Natural killer cell (primary cell): ENCODE data around the gene ROM1. TPM values are rescaled to one million over a fixed set of nuclear protein-coding genes. Genes with fewer than 3 reads are reported as not detected.

ENCODE experiments used
- ATAC-seq, 3 donors: fragments of 150-1000 bp in 2 of 3; fragments of 200-7000 bp in 1 of 3; cut with Tn5 transposase; 1 replicate in 1 of 3; 2 replicates in 2 of 3; pipeline ENCODE4 v1.10.0; 2021; ENCODE audit warnings: mild to moderate bottlenecking in 2 of 3, moderate library complexity in 2 of 3
- DNase-seq, 2 donors: peaks; one replicate each; pipeline versions ENCODE4 v3.0.0 to v3.0.0-alpha.2; 2013 to 2021; ENCODE audit warnings: mixed read lengths in 1 of 2
- H3K27ac ChIP-seq: one replicate; pipeline ENCODE4 v1.5.1; 2013; ENCODE audit warnings: mild to moderate bottlenecking, low read length
- H3K27me3 ChIP-seq: one replicate; pipeline ENCODE4 v1.6.1; 2013; ENCODE audit warnings: low read length; ENCODE audit not compliant: control insufficient read depth, insufficient read depth
- H3K36me3 ChIP-seq: one replicate; pipeline ENCODE4 v1.6.1; 2013; ENCODE audit warnings: low read length; ENCODE audit not compliant: control insufficient read depth, insufficient read depth
- H3K4me1 ChIP-seq: one replicate; pipeline ENCODE4 v1.6.1; 2013; ENCODE audit warnings: low read length; ENCODE audit not compliant: control insufficient read depth, insufficient read depth
- H3K4me3 ChIP-seq: one replicate; pipeline ENCODE4 v1.5.1; 2013; ENCODE audit warnings: low read length
- H3K9me3 ChIP-seq: one replicate; pipeline ENCODE4 v1.6.1; 2013; ENCODE audit warnings: low read length; ENCODE audit not compliant: control insufficient read depth, insufficient read depth
- H3K27ac Mint-ChIP-seq, 2 donors: one replicate each; pipeline ENCODE4 v1.8.0; 2022; ENCODE audit warnings: mild to moderate bottlenecking in 2 of 2, mixed read lengths in 2 of 2, moderate library complexity in 1 of 2
- H3K27me3 Mint-ChIP-seq, 2 donors: one replicate each; pipeline ENCODE4 v1.8.0; 2022; ENCODE audit warnings: low read depth in 2 of 2, mixed read lengths in 2 of 2
- H3K36me3 Mint-ChIP-seq: one replicate; pipeline ENCODE4 v1.8.0; 2022; ENCODE audit warnings: mixed read lengths
- H3K4me1 Mint-ChIP-seq, 2 donors: one replicate each; pipeline ENCODE4 v1.8.0; 2022; ENCODE audit warnings: mixed read lengths in 2 of 2
- H3K4me3 Mint-ChIP-seq: one replicate; pipeline ENCODE4 v1.8.0; 2022; ENCODE audit warnings: mild to moderate bottlenecking, moderate library complexity, mixed read lengths
- H3K9me3 Mint-ChIP-seq, 2 donors: one replicate each; pipeline ENCODE4 v1.8.0; 2022; ENCODE audit warnings: mixed read lengths in 2 of 2
- WGBS: methylation state at CpG from one replicate; pipeline ENCODE4 v1.1.7; 2013; ENCODE audit warnings: missing lambda C conversion rate; ENCODE audit not compliant: insufficient coverage; 5-methylcytosine and 5-hydroxymethylcytosine counted together
- intact Hi-C: fragments of 100-400 bp; cut with micrococcal nuclease; formaldehyde crosslinking; loops from one replicate; pipeline ENCODE4 v1.14.2; 2022
- total RNA-seq, 4 donors: library from RNA; stranded (reverse); fragments of 120-200 nt in 1 of 4; gene quantifications; one replicate each; pipeline versions ENCODE4 v1.2.3 to v1.2.4, GENCODE V29; 2013 to 2022
- TF ChIP-seq, protein P1 (sequence below): fragments of 200-600 bp; IDR thresholded peaks from one replicate; pipeline ENCODE4 v1.8.0; 2022; ENCODE audit warnings: antibody characterized with exemption

Gene ROM1
- total RNA-seq, 3 donors from 2014 or later (not counting 1 experiment from before 2014, with no cell fraction given) = 2.6 to 6.9 (median 3.9) TPM

DNA sequence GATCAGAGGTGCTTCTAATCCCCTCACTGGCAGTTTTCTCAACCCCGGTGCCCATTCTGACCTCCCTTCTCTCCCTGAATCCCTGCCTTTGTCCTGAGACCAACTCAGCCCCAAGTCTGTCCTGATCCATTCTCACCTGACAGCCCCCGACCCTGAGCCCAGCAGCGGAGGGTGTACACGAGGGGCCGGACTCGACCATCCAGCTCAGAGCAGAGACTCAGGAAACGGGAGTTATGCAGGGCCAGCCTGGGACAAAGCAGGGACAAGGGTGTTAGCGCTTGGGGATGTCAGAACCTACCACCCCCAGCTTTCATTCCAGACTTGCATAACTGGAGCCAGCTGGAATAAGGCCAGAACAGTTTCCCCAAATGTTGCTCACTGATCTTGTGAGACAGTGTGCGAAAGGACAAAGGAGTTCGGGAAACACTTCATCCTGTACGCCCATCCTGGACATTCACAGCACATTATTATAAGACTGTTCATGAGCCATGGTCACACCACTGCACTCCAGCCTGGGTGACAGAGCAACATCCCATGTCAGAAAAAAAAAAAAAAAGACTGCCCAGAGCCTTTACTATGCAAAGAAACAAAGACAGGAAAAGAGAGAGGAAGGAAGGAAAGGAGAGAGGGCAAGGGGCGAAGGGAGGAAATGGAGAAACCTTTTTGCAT lies 35.9 kb upstream of the ROM1 start:
- no peaks in the 10 kb centered on the region for H3K27me3 Mint-ChIP-seq
- no peak overlapping the region for H3K4me3 Mint-ChIP-seq
- Histone ChIP-seq H3K36me3 (peaks cover 31% of the 10 kb centered on the region), H3K9me3 (no peaks in the 10 kb centered on the region), H3K27ac (no peak overlapping the region), H3K27me3 (no peaks in the 10 kb centered on the region), H3K4me1 (peaks cover 27% of the 10 kb centered on the region), H3K4me3 (no peak overlapping the region)
- TF ChIP-seq, protein P1, sequence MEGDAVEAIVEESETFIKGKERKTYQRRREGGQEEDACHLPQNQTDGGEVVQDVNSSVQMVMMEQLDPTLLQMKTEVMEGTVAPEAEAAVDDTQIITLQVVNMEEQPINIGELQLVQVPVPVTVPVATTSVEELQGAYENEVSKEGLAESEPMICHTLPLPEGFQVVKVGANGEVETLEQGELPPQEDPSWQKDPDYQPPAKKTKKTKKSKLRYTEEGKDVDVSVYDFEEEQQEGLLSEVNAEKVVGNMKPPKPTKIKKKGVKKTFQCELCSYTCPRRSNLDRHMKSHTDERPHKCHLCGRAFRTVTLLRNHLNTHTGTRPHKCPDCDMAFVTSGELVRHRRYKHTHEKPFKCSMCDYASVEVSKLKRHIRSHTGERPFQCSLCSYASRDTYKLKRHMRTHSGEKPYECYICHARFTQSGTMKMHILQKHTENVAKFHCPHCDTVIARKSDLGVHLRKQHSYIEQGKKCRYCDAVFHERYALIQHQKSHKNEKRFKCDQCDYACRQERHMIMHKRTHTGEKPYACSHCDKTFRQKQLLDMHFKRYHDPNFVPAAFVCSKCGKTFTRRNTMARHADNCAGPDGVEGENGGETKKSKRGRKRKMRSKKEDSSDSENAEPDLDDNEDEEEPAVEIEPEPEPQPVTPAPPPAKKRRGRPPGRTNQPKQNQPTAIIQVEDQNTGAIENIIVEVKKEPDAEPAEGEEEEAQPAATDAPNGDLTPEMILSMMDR = no peak
- intact Hi-C loops = no loop called here
- 91% methylated on average over 12 of the region's 12 CpGs for WGBS
- no peak overlapping the region for H3K27ac Mint-ChIP-seq
- no peak for DNase-seq
- peaks cover 28 to 36% of the 10 kb centered on the region in 2 donors for H3K4me1 Mint-ChIP-seq
- no peaks in the 10 kb centered on the region for H3K9me3 Mint-ChIP-seq
- no peak for ATAC-seq
- H3K36me3 Mint-ChIP-seq = peaks cover under 1% of the 10 kb centered on the region

DNA sequence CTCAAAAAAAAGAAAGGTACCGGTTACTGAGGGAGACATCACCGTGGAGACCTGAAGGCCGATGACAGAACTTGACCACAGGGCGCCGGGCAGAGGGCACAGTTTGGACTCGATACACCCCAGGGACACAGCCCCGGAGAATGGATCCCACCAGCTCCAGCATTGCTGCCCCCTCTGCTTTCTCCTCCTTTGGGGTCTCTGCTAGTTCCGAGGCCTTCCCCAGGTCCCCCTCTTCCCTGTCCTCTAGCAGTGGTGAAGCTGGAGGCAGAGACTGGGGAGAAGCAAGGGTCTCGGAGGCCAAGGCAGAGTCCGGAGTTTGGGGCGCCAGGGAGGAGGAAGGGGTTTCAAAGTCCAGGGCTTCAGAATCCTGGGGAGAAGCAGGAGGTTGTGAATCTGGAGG lies 34.5 kb upstream of the ROM1 start:
- Mint-ChIP-seq H3K4me1 (peaks cover 14 to 22% of the 10 kb centered on the region in 2 donors), H3K27me3 (no peaks in the 10 kb centered on the region), H3K36me3 (no peaks in the 10 kb centered on the region), H3K27ac (no peak overlapping the region), H3K4me3 (no peak overlapping the region), H3K9me3 (no peaks in the 10 kb centered on the region)
- Histone ChIP-seq H3K27ac (no peak overlapping the region), H3K9me3 (no peaks in the 10 kb centered on the region), H3K36me3 (peaks cover 33% of the 10 kb centered on the region), H3K4me1 (peaks cover 13% of the 10 kb centered on the region), H3K27me3 (no peaks in the 10 kb centered on the region), H3K4me3 (no peak overlapping the region)
- WGBS = 93% methylated on average over 11 of the region's 11 CpGs
- ATAC-seq = no peak
- TF ChIP-seq, protein P1 = no peak
- DNase-seq = no peak
- intact Hi-C loops = no loop called here

DNA sequence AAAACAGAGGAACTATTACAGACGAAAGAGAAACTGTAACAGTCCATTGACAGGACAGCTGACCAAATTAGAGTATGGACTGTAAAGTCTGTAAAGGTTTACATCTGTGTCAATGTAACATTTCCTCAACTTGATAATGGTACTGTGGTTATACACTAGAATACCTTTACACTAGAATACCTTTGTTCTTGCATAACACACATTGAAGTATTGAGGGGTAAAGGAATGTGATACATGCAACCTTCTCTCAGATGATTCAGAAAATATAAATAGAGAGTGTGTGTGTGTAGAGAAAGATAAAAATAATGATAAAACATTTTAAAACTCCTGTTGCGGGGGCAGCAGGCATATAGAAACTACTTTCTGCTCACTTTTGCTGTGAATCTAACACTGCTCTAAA lies 33.8 kb upstream of the ROM1 start:
- Histone ChIP-seq H3K4me1 (peaks cover 11% of the 10 kb centered on the region), H3K27me3 (no peaks in the 10 kb centered on the region), H3K27ac (no peak overlapping the region), H3K4me3 (no peak overlapping the region), H3K9me3 (no peaks in the 10 kb centered on the region), H3K36me3 (peaks cover 35% of the 10 kb centered on the region)
- Mint-ChIP-seq H3K9me3 (no peaks in the 10 kb centered on the region), H3K4me3 (no peak overlapping the region), H3K36me3 (no peaks in the 10 kb centered on the region), H3K27ac (no peak overlapping the region), H3K27me3 (no peaks in the 10 kb centered on the region), H3K4me1 (peaks cover 7 to 15% of the 10 kb centered on the region in 2 donors)
- DNase-seq = no peak
- no peak for ATAC-seq
- TF ChIP-seq, protein P1 = no peak
- intact Hi-C loops = no loop called here
- WGBS = 92% methylated on average over 2 of the region's 2 CpGs
